Activated T-cell treated with anti-CD3 and anti-CD28 coated beads, Interleukin-2, amount 50 U/mL, for 72 hours (primary cell): ENCODE results near the gene SPDL1. TPM values are rescaled to one million over a fixed set of nuclear protein-coding genes. Genes with fewer than 3 reads are reported as not detected.

Source experiments
- ATAC-seq, 2 donors: fragments of 150-1000 bp; cut with Tn5 transposase; replicated peaks in 1 of 2; 2 replicates each; pipeline ENCODE4 v1.10.0; 2021; ENCODE audit warnings: moderate library complexity in 2 of 2, mild to moderate bottlenecking in 1 of 2
- DNase-seq, 2 donors: peaks; one replicate each; pipeline ENCODE4 v3.0.0; 2021 to 2022; ENCODE audit warnings: mixed read lengths in 1 of 2
- H3K27ac Mint-ChIP-seq: one replicate; pipeline ENCODE4 v1.8.0; 2022; ENCODE audit warnings: mild to moderate bottlenecking, moderate library complexity, mixed read lengths
- H3K27me3 Mint-ChIP-seq: one replicate; pipeline ENCODE4 v1.8.0; 2022; ENCODE audit warnings: low read depth, mixed read lengths
- H3K36me3 Mint-ChIP-seq, 2 donors: one replicate each; pipeline ENCODE4 v1.8.0; 2022; ENCODE audit warnings: mixed read lengths in 2 of 2, mild to moderate bottlenecking in 1 of 2; ENCODE audit not compliant: insufficient read depth in 2 of 2
- H3K4me1 Mint-ChIP-seq: one replicate; pipeline ENCODE4 v1.8.0; 2022; ENCODE audit warnings: low read depth, mixed read lengths
- H3K4me3 Mint-ChIP-seq, 2 donors: one replicate each; pipeline ENCODE4 v1.8.0; 2022; ENCODE audit warnings: mild to moderate bottlenecking in 2 of 2, mixed read lengths in 2 of 2, moderate library complexity in 2 of 2
- H3K9me3 Mint-ChIP-seq, 2 donors: one replicate each; pipeline ENCODE4 v1.8.0; 2022; ENCODE audit warnings: mixed read lengths in 2 of 2
- total RNA-seq, 2 donors: library from RNA; stranded (reverse); gene quantifications; one replicate each; pipeline ENCODE4 v1.2.3, GENCODE V29; 2022

The SPDL1 gene
- total RNA-seq, 2 donors from 2014 or later, result 28.7 to 50.6 TPM

DNA sequence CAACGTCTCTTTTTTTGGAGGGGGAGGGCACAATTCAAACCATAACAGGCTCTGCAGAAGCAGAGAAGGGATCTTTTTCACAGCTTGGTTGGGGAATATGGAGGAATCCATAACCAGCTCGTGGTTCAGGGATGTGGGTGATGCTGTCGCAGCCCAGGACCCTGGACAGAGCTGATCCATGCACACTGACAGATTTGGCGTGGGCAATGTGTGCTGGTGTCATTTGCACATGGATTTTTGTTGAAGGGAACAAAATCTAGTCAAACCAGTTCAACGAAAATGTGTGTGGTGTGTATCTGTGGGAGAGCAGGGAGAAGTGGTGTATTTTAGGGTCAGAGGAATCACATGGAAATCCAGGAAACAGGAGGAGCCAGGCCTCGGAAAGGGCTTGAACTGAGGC, 57.7 kb downstream of the SPDL1 start:
- Mint-ChIP-seq H3K36me3 (peaks cover 14 to 41% of the 10 kb centered on the region in 2 donors), H3K27me3 (no peaks in the 10 kb centered on the region), H3K9me3 (peaks cover 4% of the 10 kb centered on the region in 2 donors), H3K4me1 (peaks cover 80% of the 10 kb centered on the region), H3K27ac (no peak overlapping the region), H3K4me3 (no peak overlapping the region)
- DNase-seq, result no peak
- no peak for ATAC-seq

DNA sequence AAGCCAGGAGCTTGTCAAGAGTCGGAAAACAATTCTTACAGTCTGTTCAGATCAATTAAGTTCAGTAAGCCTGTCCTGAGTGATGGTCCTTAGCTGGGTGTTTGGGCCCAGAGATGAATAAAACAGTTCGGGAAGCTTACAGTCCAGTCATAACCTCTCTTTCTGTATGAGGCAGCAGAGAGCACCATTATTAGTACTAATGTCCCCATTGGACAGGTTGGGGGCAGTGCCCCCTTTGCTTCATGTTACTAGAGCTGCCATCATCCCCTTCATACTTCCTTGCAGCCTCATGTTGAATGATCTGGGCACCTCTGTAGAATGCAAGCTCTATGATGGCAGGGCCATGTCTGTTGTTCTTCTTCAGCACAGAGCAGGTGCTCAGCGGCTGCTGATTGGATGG, 63.3 kb downstream of the SPDL1 start:
- Mint-ChIP-seq H3K4me3 (peak overlapping the region in 1 of 2 donors; percentile 16), H3K27ac (no peak overlapping the region), H3K27me3 (no peaks in the 10 kb centered on the region), H3K36me3 (peaks cover 7 to 20% of the 10 kb centered on the region in 2 donors), H3K4me1 (peaks cover 89% of the 10 kb centered on the region), H3K9me3 (peaks cover 0 to 2% of the 10 kb centered on the region in 2 donors)
- ATAC-seq, result peak in 1 of 2 donors; percentile 12
- DNase-seq, result no peak

DNA sequence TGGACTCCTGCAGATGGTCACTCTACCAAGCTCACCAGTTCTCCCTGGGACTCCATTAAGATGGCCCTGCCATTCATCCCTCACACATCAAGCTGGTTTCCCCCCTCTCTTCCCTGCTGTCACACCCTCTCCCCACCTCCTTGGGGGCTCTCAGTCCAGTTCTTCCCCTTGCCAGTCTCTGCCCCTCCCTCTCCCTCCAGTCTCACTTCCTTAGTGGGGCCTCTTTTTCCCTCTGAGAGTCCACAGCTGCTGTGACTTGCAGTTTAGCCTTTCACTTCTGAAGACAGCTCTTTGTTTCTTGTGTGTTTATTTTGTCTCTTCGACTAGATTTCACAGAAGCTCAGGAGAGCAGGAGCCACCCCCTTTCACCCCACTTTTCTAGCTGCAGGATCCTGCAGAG, 64.0 kb downstream of the SPDL1 start:
- peaks cover 7 to 18% of the 10 kb centered on the region in 2 donors for H3K36me3 Mint-ChIP-seq
- H3K4me1 Mint-ChIP-seq, result peaks cover 92% of the 10 kb centered on the region
- DNase-seq (no peak), ATAC-seq (no peak)
- peak overlapping the region; percentile 65 to 78 for H3K4me3 Mint-ChIP-seq
- H3K27me3 Mint-ChIP-seq, result no peaks in the 10 kb centered on the region
- H3K9me3 Mint-ChIP-seq, result peaks cover 0 to 2% of the 10 kb centered on the region in 2 donors
- H3K27ac Mint-ChIP-seq, result peak overlapping the region; percentile 29

GRCh38 chr5:169648725-169649310, 65.2 kb downstream of the SPDL1 start:
- peaks cover 94% of the 10 kb centered on the region for H3K4me1 Mint-ChIP-seq
- H3K27ac Mint-ChIP-seq, result peak overlapping the region; percentile 94
- H3K4me3 Mint-ChIP-seq, result peak overlapping the region; percentile 78 to 81
- no peaks in the 10 kb centered on the region for H3K27me3 Mint-ChIP-seq
- ATAC-seq (no peak), DNase-seq (no peak)
- peaks cover 0 to 2% of the 10 kb centered on the region in 2 donors for H3K9me3 Mint-ChIP-seq
- peaks cover 7 to 17% of the 10 kb centered on the region in 2 donors for H3K36me3 Mint-ChIP-seq

DNA sequence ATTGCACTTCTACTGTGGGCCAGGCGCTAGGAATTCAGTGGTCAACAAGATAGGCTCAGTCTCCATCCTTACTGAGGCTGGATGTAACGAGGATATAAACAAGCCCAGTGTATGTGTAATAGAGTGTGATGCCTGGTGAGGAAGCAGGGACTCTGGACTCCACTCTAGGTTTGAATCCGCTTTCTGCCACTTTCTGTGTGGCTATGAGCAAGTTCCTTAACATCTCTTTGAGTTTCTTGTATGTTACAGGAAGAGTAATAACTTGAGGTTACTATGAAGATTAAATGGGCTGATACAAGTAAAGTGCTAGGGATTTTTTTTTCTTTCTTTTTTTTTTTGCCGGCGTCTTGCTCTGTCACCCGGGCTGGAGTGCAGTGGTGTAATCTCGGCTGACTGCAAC, 65.9 kb downstream of the SPDL1 start:
- H3K27ac Mint-ChIP-seq, result peak overlapping the region; percentile 94
- peaks cover 94% of the 10 kb centered on the region for H3K4me1 Mint-ChIP-seq
- H3K9me3 Mint-ChIP-seq, result peaks cover 0 to 2% of the 10 kb centered on the region in 2 donors
- H3K36me3 Mint-ChIP-seq, result peaks cover 5 to 14% of the 10 kb centered on the region in 2 donors
- peak overlapping the region; percentile 78 to 81 for H3K4me3 Mint-ChIP-seq
- ATAC-seq, result peak; percentile 77 to 79
- peak; percentile 43 to 46 for DNase-seq
- no peaks in the 10 kb centered on the region for H3K27me3 Mint-ChIP-seq

GRCh38 chr5:169650701-169651331, 67.2 kb downstream of the SPDL1 start:
- H3K9me3 Mint-ChIP-seq, result peaks cover 0 to 2% of the 10 kb centered on the region in 2 donors
- peaks cover 96% of the 10 kb centered on the region for H3K4me1 Mint-ChIP-seq
- no peaks in the 10 kb centered on the region for H3K27me3 Mint-ChIP-seq
- DNase-seq, result peak; percentile 42 to 54
- H3K36me3 Mint-ChIP-seq, result peaks cover 6 to 18% of the 10 kb centered on the region in 2 donors
- ATAC-seq, result peak; percentile 74
- H3K4me3 Mint-ChIP-seq, result peak overlapping the region; percentile 78 to 81
- H3K27ac Mint-ChIP-seq, result peak overlapping the region; percentile 94

DNA sequence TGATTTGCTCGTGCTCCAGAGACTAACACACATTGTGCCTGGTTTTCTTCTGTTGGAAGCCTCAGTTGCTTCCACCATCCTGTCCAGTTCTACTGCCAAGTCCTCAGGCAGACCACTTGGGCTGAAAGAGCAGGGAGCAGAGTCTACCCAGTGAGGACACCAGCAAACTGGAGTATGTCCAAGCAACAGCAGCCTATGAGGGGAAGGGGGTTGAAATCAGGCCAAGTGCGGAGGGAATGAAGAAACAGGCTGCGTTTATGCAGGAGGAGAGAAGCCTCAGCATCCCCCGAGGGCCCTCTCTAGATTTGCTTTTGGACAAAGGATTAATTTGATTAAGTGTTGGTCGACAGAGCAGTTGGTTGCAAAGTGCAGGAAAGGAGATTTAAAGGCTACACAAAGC, 68.0 kb downstream of the SPDL1 start:
- Mint-ChIP-seq H3K4me3 (peak overlapping the region; percentile 78 to 81), H3K27ac (peak overlapping the region; percentile 94), H3K27me3 (no peaks in the 10 kb centered on the region), H3K9me3 (peaks cover 0 to 2% of the 10 kb centered on the region in 2 donors), H3K36me3 (peaks cover 10 to 18% of the 10 kb centered on the region in 2 donors), H3K4me1 (peaks cover 96% of the 10 kb centered on the region)
- no peak for DNase-seq
- no peak for ATAC-seq

- ATAC-seq, result no peak
- Mint-ChIP-seq H3K9me3 (peaks cover 0 to under 1% of the 10 kb centered on the region in 2 donors), H3K4me3 (peak overlapping the region; percentile 22 to 81), H3K27me3 (no peaks in the 10 kb centered on the region), H3K27ac (peak overlapping the region; percentile 38), H3K4me1 (peaks cover 96% of the 10 kb centered on the region), H3K36me3 (peaks cover 12 to 21% of the 10 kb centered on the region in 2 donors)
- DNase-seq, result no peak
Observed at GRCh38 chr5:169652057-169652456, 68.5 kb downstream of the SPDL1 start.

DNA sequence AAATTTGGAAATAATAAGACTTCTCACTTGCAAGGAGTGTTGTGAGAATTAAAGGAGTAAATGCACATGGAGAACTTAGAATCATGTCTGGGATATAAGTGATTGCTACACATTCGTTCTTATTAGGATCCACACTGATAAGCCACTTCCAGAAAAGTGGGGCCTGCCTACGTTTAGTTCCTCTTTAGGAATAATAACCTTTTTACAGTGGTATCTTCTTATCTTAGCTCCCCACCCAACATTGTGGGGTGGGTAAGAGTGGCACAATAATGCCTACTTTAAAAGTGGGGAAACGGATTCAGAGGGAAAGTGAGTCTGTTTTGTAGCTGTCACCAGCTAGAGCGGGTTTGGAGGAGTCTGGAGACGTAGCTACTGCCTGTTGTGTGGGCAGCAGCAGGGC, 69.5 kb downstream of the SPDL1 start:
- peaks cover 11 to 20% of the 10 kb centered on the region in 2 donors for H3K36me3 Mint-ChIP-seq
- no peaks in the 10 kb centered on the region for H3K9me3 Mint-ChIP-seq
- no peaks in the 10 kb centered on the region for H3K27me3 Mint-ChIP-seq
- no peak for ATAC-seq
- DNase-seq, result no peak
- H3K4me3 Mint-ChIP-seq, result no peak overlapping the region
- H3K4me1 Mint-ChIP-seq, result peaks cover 94% of the 10 kb centered on the region
- H3K27ac Mint-ChIP-seq, result peak overlapping the region; percentile 31

Other genes with a start within 250 kb of the SPDL1 start
- gene DOCK2, start 53.5 kb downstream of the SPDL1 start, total RNA-seq, result 100 to 1,000 TPM; 242 to 245 TPM